Measurements from ENCODE around the gene ZNF219.

DNA sequence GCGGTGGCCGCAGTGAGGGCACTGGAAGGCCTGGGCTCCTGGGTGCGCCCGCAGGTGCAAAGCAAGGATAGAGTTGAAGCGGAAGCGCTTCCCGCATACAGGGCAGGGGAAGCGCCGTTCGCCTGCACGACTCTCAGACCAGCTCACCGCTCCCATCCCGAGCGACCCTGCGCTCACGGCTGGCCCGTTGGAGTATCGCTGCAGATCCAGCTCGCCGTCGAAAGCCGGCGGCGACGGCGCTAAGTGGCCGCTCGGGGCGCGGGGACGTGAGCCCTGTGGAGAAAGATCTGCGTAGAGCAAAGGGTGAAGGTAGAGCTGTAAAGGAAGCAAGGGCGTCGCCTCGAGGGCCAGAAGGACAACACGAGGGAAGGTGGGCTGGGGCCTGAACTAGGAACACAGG, 5.4 kb downstream of the ZNF219 start:
- TF ChIP-seq, protein P1, sequence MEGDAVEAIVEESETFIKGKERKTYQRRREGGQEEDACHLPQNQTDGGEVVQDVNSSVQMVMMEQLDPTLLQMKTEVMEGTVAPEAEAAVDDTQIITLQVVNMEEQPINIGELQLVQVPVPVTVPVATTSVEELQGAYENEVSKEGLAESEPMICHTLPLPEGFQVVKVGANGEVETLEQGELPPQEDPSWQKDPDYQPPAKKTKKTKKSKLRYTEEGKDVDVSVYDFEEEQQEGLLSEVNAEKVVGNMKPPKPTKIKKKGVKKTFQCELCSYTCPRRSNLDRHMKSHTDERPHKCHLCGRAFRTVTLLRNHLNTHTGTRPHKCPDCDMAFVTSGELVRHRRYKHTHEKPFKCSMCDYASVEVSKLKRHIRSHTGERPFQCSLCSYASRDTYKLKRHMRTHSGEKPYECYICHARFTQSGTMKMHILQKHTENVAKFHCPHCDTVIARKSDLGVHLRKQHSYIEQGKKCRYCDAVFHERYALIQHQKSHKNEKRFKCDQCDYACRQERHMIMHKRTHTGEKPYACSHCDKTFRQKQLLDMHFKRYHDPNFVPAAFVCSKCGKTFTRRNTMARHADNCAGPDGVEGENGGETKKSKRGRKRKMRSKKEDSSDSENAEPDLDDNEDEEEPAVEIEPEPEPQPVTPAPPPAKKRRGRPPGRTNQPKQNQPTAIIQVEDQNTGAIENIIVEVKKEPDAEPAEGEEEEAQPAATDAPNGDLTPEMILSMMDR (conservative IDR thresholded peaks at IDR 0.05; ENCODE audit: low read length), result no peak
- TF ChIP-seq EZH2phosphoT487 (IDR thresholded peaks at IDR 0.05; ENCODE audit: borderline replicate concordance), result no peak

Measured in Loucy (cell line).